Immature natural killer cell (primary cell): ENCODE data around the gene CFAP97D1. TPM values are rescaled to one million over a fixed set of nuclear protein-coding genes. Genes with fewer than 3 reads are reported as not detected.
A peak's percentile ranks its signal among the peaks of the same experiment; 100 is the strongest.

ENCODE experiments used
- DNase-seq, 3 donors: peaks; one replicate each; pipeline ENCODE4 v3.0.0; 2022; ENCODE audit warnings: mixed read lengths in 1 of 3
- H3K27ac Mint-ChIP-seq, 6 donors: one replicate each; pipeline ENCODE4 v1.8.0; 2020; ENCODE audit warnings: mixed read lengths in 6 of 6, mild to moderate bottlenecking in 5 of 6, inconsistent platforms in 4 of 6, moderate library complexity in 3 of 6
- H3K27me3 Mint-ChIP-seq, 3 donors: one replicate each; pipeline ENCODE4 v1.8.0; 2020 to 2021; ENCODE audit warnings: low read depth in 3 of 3, mild to moderate bottlenecking in 3 of 3, mixed read lengths in 3 of 3, moderate library complexity in 3 of 3, inconsistent platforms in 1 of 3
- H3K36me3 Mint-ChIP-seq, 3 donors: one replicate each; pipeline ENCODE4 v1.8.0; 2020; ENCODE audit warnings: mixed read lengths in 3 of 3, inconsistent platforms in 2 of 3, mild to moderate bottlenecking in 2 of 3
- H3K4me1 Mint-ChIP-seq, 2 donors: one replicate each; pipeline ENCODE4 v1.8.0; 2020; ENCODE audit warnings: inconsistent platforms in 2 of 2, mild to moderate bottlenecking in 2 of 2, mixed read lengths in 2 of 2, moderate library complexity in 1 of 2
- H3K4me3 Mint-ChIP-seq, 5 donors: one replicate each; pipeline ENCODE4 v1.8.0; 2020; ENCODE audit warnings: mild to moderate bottlenecking in 5 of 5, mixed read lengths in 5 of 5, inconsistent platforms in 3 of 5, moderate library complexity in 3 of 5
- H3K9me3 Mint-ChIP-seq, 6 donors: one replicate each; pipeline ENCODE4 v1.8.0; 2020; ENCODE audit warnings: mild to moderate bottlenecking in 6 of 6, mixed read lengths in 6 of 6, inconsistent platforms in 4 of 6, moderate library complexity in 3 of 6
- polyA plus RNA-seq, 3 donors: library from polyadenylated mRNA; unstranded; fragments of 300-500 nt; fragmentation: Illumina TruSeq; gene quantifications; one replicate each; pipeline ENCODE4 v1.2.3, GENCODE V29; 2021

The CFAP97D1 gene
- polyA plus RNA-seq, 3 donors from 2014 or later, result not detected

DNA sequence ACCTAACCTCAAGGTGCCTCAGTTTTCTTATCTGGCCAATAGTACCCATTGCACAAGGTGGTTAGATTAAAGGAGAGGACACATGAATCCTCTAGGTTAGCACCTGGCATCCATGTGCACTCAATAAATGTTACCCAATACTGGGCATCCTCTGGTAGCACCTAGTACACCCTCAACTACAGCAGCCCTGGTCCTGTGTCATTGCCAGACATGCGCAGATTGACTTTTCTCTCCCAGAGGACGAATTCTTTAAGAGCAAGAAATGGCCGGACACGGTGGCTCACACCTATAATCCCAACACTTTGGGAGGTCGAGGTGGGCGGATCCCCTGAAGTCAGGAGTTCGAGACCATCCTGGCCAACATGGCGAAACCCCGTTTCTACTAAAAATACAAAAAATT lies 8.8 kb upstream of the CFAP97D1 start:
- Mint-ChIP-seq H3K36me3 (peaks cover 0 to 25% (median 6%) of the 10 kb centered on the region in 3 donors), H3K4me1 (peaks cover 8 to 47% of the 10 kb centered on the region in 2 donors), H3K27ac (peak overlapping the region in 1 of 6 donors; percentile 26), H3K27me3 (peaks cover 0 to 10% (median 5%) of the 10 kb centered on the region in 3 donors), H3K4me3 (no peak overlapping the region), H3K9me3 (no peaks in the 10 kb centered on the region)
- no peak for DNase-seq

DNA sequence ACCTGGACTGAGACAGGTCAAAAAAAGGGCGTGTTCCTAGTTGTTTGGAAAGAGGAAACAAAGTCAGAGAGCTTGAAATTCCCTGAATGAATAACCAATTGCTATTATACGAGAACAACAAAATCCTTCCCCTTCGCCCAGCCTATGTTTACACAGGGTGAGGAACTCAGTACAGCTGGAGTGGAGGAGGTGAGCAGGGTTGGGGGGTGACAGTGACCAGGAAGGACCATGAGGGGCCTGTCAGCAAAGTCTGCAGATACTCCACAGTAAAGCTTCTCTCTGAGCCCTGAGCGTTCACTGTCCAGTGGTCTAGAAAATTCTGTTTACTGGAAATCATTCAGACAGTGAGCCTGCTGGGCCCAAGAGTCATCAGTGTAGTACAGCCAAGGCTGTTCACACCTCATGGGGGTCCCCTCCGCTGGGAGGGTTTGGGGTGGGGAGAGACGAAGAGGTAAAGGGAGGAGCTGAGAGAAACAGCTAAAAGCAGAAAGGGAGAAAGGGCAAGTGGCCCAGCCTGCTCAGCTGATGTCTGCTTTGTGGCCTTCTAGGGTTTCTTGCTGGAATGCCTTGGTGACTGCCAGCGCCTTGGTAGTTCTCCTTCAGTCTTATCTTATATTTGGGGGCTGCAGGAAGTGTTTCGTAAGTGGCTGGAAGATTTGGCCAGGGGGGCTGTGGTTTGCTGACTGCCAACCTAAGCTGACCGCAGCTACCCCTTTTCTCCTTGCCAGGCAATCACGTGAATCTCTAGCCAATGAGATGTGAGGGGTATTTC lies 7.2 kb upstream of the CFAP97D1 start:
- Mint-ChIP-seq H3K4me3 (peak overlapping the region in 2 of 5 donors; percentile 74), H3K4me1 (peaks cover 9 to 52% of the 10 kb centered on the region in 2 donors), H3K9me3 (no peaks in the 10 kb centered on the region), H3K36me3 (peaks cover 0 to 25% (median 6%) of the 10 kb centered on the region in 3 donors), H3K27me3 (peaks cover 0 to 10% (median 5%) of the 10 kb centered on the region in 3 donors), H3K27ac (peak overlapping the region in 2 of 6 donors; percentile 85 to 91)
- peak in 2 of 3 donors; percentile 62 to 71 for DNase-seq

- peaks cover 0 to 13% (median 5%) of the 10 kb centered on the region in 3 donors for H3K36me3 Mint-ChIP-seq
- H3K9me3 Mint-ChIP-seq, result no peaks in the 10 kb centered on the region
- peak overlapping the region in 1 of 6 donors; percentile 79 for H3K27ac Mint-ChIP-seq
- H3K27me3 Mint-ChIP-seq, result peaks cover 0 to 11% (median 7%) of the 10 kb centered on the region in 3 donors
- peak overlapping the region in 2 of 5 donors; percentile 33 to 52 for H3K4me3 Mint-ChIP-seq
- H3K4me1 Mint-ChIP-seq, result peaks cover 15 to 54% of the 10 kb centered on the region in 2 donors
- no peak for DNase-seq
These were observed 5.7 kb upstream of the CFAP97D1 start for GRCh38 chr17:43774304-43775250.

GRCh38 chr17:43778337-43779144 lies 1.7 kb upstream of the CFAP97D1 start, which contains the start of gene DUSP3:
DUSP3 (minus strand) TSS chr17:43778977; CDS start chr17:43778924, 53 bp downstream.
- Mint-ChIP-seq H3K36me3 (no peaks in the 10 kb centered on the region), H3K27me3 (peaks cover 4 to 15% (median 8%) of the 10 kb centered on the region in 3 donors), H3K4me3 (peak within 1 kb of the TSS; percentile 80 to 87 (median 84)), H3K9me3 (no peaks in the 10 kb centered on the region), H3K27ac (peak within 1 kb of the TSS in 5 of 6 donors; percentile 60 to 86 (median 67)), H3K4me1 (peaks cover 8 to 31% of the 10 kb centered on the region in 2 donors)
- DNase-seq, result peak; percentile 67 to 75 (median 72)

DNA sequence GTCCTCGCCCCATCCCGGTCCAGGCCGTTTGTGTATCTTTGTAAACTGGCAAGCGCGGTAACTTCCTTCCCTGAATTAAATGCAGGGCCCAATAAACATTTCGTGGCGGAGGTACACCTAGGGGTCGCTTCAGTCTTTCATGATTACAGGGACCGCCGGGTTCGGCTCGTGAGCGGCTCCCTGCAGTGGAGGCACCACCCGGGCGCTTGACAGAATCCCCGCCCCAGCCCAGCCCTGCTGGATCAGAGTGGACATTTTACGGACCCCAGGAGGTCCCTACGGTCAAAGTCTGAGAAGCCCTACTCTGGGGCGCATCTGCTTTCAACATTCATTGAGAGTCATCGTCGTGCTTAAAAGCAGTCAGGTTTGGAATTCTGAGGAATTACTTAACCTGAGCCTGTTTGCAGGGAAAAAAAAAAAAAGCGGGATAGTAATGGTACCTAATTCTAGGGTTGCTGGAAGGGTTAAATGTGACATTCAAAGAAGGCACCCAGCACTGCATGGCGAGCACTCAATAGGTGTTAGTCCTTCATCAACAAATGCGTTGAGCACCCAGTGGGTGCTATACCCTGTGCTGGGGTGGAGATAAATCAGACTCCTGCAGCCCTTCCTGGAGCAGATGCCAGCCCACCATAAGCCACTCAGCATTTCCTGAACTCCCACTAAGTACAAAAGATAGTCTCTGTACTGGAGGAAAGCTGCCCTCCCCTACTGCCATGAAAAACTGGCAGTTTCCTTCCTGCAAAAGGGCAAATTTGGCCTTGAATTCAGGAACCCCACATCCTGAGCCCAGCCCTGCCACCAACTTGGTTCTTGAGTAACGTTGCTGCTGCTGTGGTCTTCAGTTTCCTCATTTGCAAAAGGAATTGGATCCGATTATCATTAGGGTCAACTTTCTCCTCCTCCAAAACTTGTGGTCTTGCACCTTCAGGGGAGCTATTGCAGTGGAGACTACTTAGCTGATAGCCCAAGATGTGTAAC lies 800 bp upstream of the CFAP97D1 start:
- Mint-ChIP-seq H3K27ac (peak overlapping the region in 3 of 6 donors; percentile 39 to 67 (median 40)), H3K27me3 (peaks cover 4 to 15% (median 7%) of the 10 kb centered on the region in 3 donors), H3K4me1 (peaks cover 7 to 22% of the 10 kb centered on the region in 2 donors), H3K9me3 (no peaks in the 10 kb centered on the region), H3K36me3 (no peaks in the 10 kb centered on the region), H3K4me3 (peak overlapping the region; percentile 69 to 80 (median 74))
- no peak for DNase-seq

GRCh38 chr17:43782913-43783680 lies 2.9 kb downstream of the CFAP97D1 start:
- H3K27ac Mint-ChIP-seq, result no peak overlapping the region
- no peaks in the 10 kb centered on the region for H3K9me3 Mint-ChIP-seq
- no peaks in the 10 kb centered on the region for H3K36me3 Mint-ChIP-seq
- no peak overlapping the region for H3K4me3 Mint-ChIP-seq
- peaks cover 1 to 6% of the 10 kb centered on the region in 2 donors for H3K4me1 Mint-ChIP-seq
- H3K27me3 Mint-ChIP-seq, result peaks cover 3 to 15% (median 10%) of the 10 kb centered on the region in 3 donors
- DNase-seq, result no peak

- Mint-ChIP-seq H3K27me3 (peaks cover 3 to 15% (median 9%) of the 10 kb centered on the region in 3 donors), H3K9me3 (no peaks in the 10 kb centered on the region), H3K4me3 (no peak overlapping the region), H3K36me3 (no peaks in the 10 kb centered on the region), H3K4me1 (peaks cover 0 to 5% of the 10 kb centered on the region in 2 donors), H3K27ac (no peak overlapping the region)
- no peak for DNase-seq
These were observed 3.8 kb downstream of the CFAP97D1 start for GRCh38 chr17:43784068-43784467.

GRCh38 chr17:43784628-43785101 lies 4.4 kb downstream of the CFAP97D1 start:
- Mint-ChIP-seq H3K27me3 (peaks cover 3 to 15% (median 9%) of the 10 kb centered on the region in 3 donors), H3K4me1 (no peaks in the 10 kb centered on the region), H3K4me3 (no peak overlapping the region), H3K36me3 (no peaks in the 10 kb centered on the region), H3K9me3 (no peaks in the 10 kb centered on the region), H3K27ac (no peak overlapping the region)
- no peak for DNase-seq

DNA sequence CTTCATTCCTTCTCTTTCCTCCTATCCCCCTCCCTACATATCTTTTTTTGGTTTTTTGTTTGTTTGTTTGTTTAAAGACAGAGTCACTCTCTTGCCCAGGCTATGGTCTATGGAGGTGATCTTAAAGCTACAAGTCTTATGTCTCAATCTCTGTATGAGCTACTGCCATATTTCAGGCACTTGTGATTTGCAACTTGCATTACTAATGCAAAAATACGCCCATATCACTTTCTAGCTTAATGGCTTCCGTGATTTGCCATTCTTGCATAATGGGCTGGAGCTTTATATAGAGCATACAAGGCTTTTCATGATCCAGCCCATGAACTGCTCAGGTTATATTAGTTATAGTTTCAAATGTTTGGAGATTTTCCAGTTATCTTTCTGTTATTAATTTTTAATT lies 7.5 kb downstream of the CFAP97D1 start:
- H3K36me3 Mint-ChIP-seq, result no peaks in the 10 kb centered on the region
- no peak for DNase-seq
- H3K27me3 Mint-ChIP-seq, result peaks cover 2 to 7% (median 6%) of the 10 kb centered on the region in 3 donors
- H3K4me1 Mint-ChIP-seq, result no peaks in the 10 kb centered on the region
- H3K4me3 Mint-ChIP-seq, result no peak overlapping the region
- H3K27ac Mint-ChIP-seq, result no peak overlapping the region
- no peaks in the 10 kb centered on the region for H3K9me3 Mint-ChIP-seq

- Mint-ChIP-seq H3K27ac (no peak overlapping the region), H3K27me3 (peaks cover 2 to 13% (median 6%) of the 10 kb centered on the region in 3 donors), H3K36me3 (no peaks in the 10 kb centered on the region), H3K9me3 (no peaks in the 10 kb centered on the region), H3K4me1 (no peaks in the 10 kb centered on the region), H3K4me3 (no peak overlapping the region)
- DNase-seq, result no peak
These were observed 8.3 kb downstream of the CFAP97D1 start for GRCh38 chr17:43788540-43788939.

DNA sequence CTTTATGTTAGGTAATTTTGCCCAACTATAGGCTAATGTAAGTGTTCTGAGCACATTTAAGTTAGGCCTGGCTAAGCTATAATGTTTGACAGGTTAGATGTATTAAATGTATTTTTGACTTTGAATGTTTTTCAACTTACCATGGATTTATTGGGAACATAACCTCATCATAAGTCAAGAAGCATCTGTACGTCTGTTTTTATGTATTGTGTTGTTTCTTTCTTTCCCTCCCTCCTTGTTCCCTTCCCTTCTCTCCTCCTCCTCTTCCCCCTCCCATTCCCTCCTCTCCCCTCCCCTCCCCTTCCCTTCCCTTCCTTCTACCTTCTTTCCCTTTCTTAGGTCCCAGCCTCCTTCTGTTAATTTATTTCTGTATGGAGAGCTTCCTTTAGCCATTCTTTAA lies 9.2 kb downstream of the CFAP97D1 start:
- no peak overlapping the region for H3K4me3 Mint-ChIP-seq
- H3K36me3 Mint-ChIP-seq, result no peaks in the 10 kb centered on the region
- H3K27ac Mint-ChIP-seq, result no peak overlapping the region
- H3K9me3 Mint-ChIP-seq, result no peaks in the 10 kb centered on the region
- DNase-seq, result no peak
- no peaks in the 10 kb centered on the region for H3K4me1 Mint-ChIP-seq
- H3K27me3 Mint-ChIP-seq, result peaks cover 4 to 13% (median 6%) of the 10 kb centered on the region in 3 donors
